Transverse colon (tissue), 4 donors: Measurements from ENCODE around the gene AMBP. TPM values are rescaled to one million over a fixed set of nuclear protein-coding genes. Genes with fewer than 3 reads are reported as not detected.

ENCODE experiments used
- DNase-seq: peaks from one replicate; pipeline ENCODE4 v3.0.0-alpha.2; 2019
- H3K27ac ChIP-seq, 4 donors: fragments of 200-600 bp; sonication (generic); 2 replicates each; pipeline ENCODE4 v1.5.1; 2016 to 2018; ENCODE audit warnings: inconsistent platforms in 4 of 4
- H3K27me3 ChIP-seq: fragments of 200-600 bp; sonication (generic); 2 replicates; pipeline ENCODE4 v1.5.1; 2017; ENCODE audit warnings: inconsistent platforms
- H3K36me3 ChIP-seq, 4 donors: fragments of 200-600 bp; sonication (generic); 2 replicates each; pipeline ENCODE4 v1.5.1; 2017 to 2019; ENCODE audit warnings: inconsistent platforms in 4 of 4
- H3K4me1 ChIP-seq, 4 donors: fragments of 200-600 bp; sonication (generic); 2 replicates each; pipeline ENCODE4 v1.5.1; 2017 to 2020; ENCODE audit warnings: inconsistent platforms in 4 of 4
- H3K4me3 ChIP-seq, 4 donors: fragments of 200-600 bp; sonication (generic); 1 replicate in 1 of 4; 2 replicates in 3 of 4; pipeline versions ENCODE4 v1.5.1 to v1.6.1; 2017 to 2019; ENCODE audit warnings: inconsistent platforms in 4 of 4
- H3K9me3 ChIP-seq, 2 donors: fragments of 200-600 bp; sonication (generic); 2 replicates each; pipeline ENCODE4 v1.5.1; 2017 to 2019; ENCODE audit warnings: inconsistent platforms in 2 of 2
- EP300 ChIP-seq: sonication (generic); formaldehyde crosslinking; IDR thresholded peaks from one replicate; pipeline ENCODE4 v1.6.1; 2017; ENCODE audit warnings: antibody characterized with exemption, low read depth
- POLR2A ChIP-seq: fragments of 450-650 bp; IDR thresholded peaks from one replicate; pipeline ENCODE4 v1.6.1; 2016; ENCODE audit warnings: antibody characterized with exemption, mild to moderate bottlenecking, moderate library complexity
- POLR2AphosphoS5 ChIP-seq, 3 donors: sonication (generic); formaldehyde crosslinking; IDR thresholded peaks; one replicate each; pipeline ENCODE4 v1.6.1; 2016; ENCODE audit warnings: antibody characterized with exemption in 3 of 3
- WGBS, 2 donors: methylation state at CpG; one replicate each; pipeline ENCODE4 v1.1.5; 2018; ENCODE audit warnings: low coverage in 1 of 2; 5-methylcytosine and 5-hydroxymethylcytosine counted together
- in situ Hi-C, 4 donors: fragments of 200-750 bp; cut with MboI; loops; one replicate each; pipeline versions ENCODE4 v1.15.0 to v1.15.1; 2017; ENCODE audit warnings: low sequenced_read_pairs in 3 of 4, low pct_ligation_motif_present in 1 of 4, low pct_unique_long_range_greater_than_20kb in 1 of 4
- intact Hi-C: fragments of 100-400 bp; cut with DNase I; formaldehyde crosslinking; loops from one replicate; pipeline ENCODE4 v1.15.1; 2023; ENCODE audit warnings: low total_unique reads
- total RNA-seq, 4 donors: library from RNA; depleted of rRNA; stranded (reverse); fragments of >200 nt; gene quantifications; one replicate each; pipeline ENCODE4 v1.1.0, GENCODE V29; 2016
- TF ChIP-seq, protein P1 (sequence below), 5 experiments: fragments of 200-600 bp in 3 of 5; fragments of 450-650 bp in 2 of 5; sonication (generic) in 3 of 5; IDR thresholded peaks; 1 replicate in 2 of 5; 2 replicates in 3 of 5; pipeline ENCODE4 v1.5.1; 2016 to 2017; ENCODE audit warnings: antibody characterized with exemption in 5 of 5, inconsistent platforms in 3 of 5, mild to moderate bottlenecking in 2 of 5, moderate library complexity in 1 of 5

AMBP gene
- total RNA-seq, 4 donors from 2014 or later: 0.96 TPM; not detected in 3

DNA sequence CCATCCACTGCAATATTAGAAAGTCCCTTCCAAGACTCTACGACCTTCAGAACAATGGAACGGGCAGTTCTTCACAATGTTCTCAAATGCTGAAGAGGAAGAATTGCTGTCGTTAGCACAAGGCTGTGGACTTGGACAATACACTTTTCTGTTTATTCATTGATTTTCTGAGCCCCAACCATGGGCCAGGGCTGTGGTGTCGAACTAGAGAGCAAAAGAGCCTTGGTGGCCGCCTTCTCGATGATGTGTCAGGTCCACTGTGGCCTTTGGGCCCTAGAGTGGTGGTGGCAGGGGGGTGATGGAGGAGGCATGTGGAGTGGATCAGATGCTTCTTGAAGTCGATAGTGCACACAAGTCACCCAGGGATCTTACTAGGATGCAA, 39.5 kb upstream of the AMBP start:
- WGBS, 2 donors: 60 to 90% methylated on average over 1 to 7 of the region's 7 CpGs
- intact Hi-C loops: no loop called here

GRCh38 chr9:114116126-114116747, 38.1 kb upstream of the AMBP start:
- 75 to 80% methylated on average over 1 to 11 of the region's 12 CpGs for WGBS, 2 donors
- peaks cover 10% of the 10 kb centered on the region for H3K27me3 ChIP-seq
- no peak overlapping the region for H3K4me3 ChIP-seq
- in situ Hi-C loops (no loop called here), intact Hi-C loops (no loop called here)
- TF ChIP-seq POLR2AphosphoS5 (IDR thresholded peaks at IDR 0.05): no peak
- no peak for TF ChIP-seq POLR2A
- TF ChIP-seq, protein P1, sequence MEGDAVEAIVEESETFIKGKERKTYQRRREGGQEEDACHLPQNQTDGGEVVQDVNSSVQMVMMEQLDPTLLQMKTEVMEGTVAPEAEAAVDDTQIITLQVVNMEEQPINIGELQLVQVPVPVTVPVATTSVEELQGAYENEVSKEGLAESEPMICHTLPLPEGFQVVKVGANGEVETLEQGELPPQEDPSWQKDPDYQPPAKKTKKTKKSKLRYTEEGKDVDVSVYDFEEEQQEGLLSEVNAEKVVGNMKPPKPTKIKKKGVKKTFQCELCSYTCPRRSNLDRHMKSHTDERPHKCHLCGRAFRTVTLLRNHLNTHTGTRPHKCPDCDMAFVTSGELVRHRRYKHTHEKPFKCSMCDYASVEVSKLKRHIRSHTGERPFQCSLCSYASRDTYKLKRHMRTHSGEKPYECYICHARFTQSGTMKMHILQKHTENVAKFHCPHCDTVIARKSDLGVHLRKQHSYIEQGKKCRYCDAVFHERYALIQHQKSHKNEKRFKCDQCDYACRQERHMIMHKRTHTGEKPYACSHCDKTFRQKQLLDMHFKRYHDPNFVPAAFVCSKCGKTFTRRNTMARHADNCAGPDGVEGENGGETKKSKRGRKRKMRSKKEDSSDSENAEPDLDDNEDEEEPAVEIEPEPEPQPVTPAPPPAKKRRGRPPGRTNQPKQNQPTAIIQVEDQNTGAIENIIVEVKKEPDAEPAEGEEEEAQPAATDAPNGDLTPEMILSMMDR (IDR thresholded peaks at IDR 0.05): no peak
- no peak for TF ChIP-seq EP300
- peaks cover 0 to 5% (median 0%) of the 10 kb centered on the region in 4 donors for H3K4me1 ChIP-seq
- no peaks in the 10 kb centered on the region for H3K36me3 ChIP-seq
- DNase-seq: no peak
- no peak overlapping the region for H3K27ac ChIP-seq
- H3K9me3 ChIP-seq: no peaks in the 10 kb centered on the region

More for the DNA sequence above, 39.5 kb upstream of the AMBP start:
- H3K36me3 ChIP-seq: no peaks in the 10 kb centered on the region
- no peak for DNase-seq
- TF ChIP-seq, protein P1 (IDR thresholded peaks at IDR 0.05): no peak
- TF ChIP-seq POLR2AphosphoS5 (IDR thresholded peaks at IDR 0.05) (no peak), POLR2A (no peak), EP300 (no peak)
- peaks cover 5% of the 10 kb centered on the region for H3K27me3 ChIP-seq
- in situ Hi-C loops: no loop called here
- no peak overlapping the region for H3K27ac ChIP-seq
- H3K4me3 ChIP-seq: no peak overlapping the region
- H3K4me1 ChIP-seq: peaks cover 0 to 5% (median 0%) of the 10 kb centered on the region in 4 donors
- H3K9me3 ChIP-seq: no peaks in the 10 kb centered on the region

- H3K27me3 ChIP-seq: peaks cover 10% of the 10 kb centered on the region
- TF ChIP-seq EP300: no peak
- TF ChIP-seq, protein P1 (IDR thresholded peaks at IDR 0.05): no peak
- no peak for TF ChIP-seq POLR2A
- TF ChIP-seq POLR2AphosphoS5 (IDR thresholded peaks at IDR 0.05): no peak
- no peak overlapping the region for H3K27ac ChIP-seq
- in situ Hi-C loops (no loop called here), intact Hi-C loops (no loop called here)
- H3K4me3 ChIP-seq: no peak overlapping the region
- H3K36me3 ChIP-seq: no peaks in the 10 kb centered on the region
- 76 to 95% methylated on average over 6 to 9 of the region's 9 CpGs for WGBS, 2 donors
- H3K9me3 ChIP-seq: no peaks in the 10 kb centered on the region
- peaks cover 0 to 5% (median 0%) of the 10 kb centered on the region in 4 donors for H3K4me1 ChIP-seq
- DNase-seq: no peak
Observed at GRCh38 chr9:114115654-114116125, 37.6 kb upstream of the AMBP start.

GRCh38 chr9:114114364-114114763, 36.3 kb upstream of the AMBP start:
- no peak for TF ChIP-seq EP300
- no peak for TF ChIP-seq POLR2A
- TF ChIP-seq, protein P1 (IDR thresholded peaks at IDR 0.05): no peak
- TF ChIP-seq POLR2AphosphoS5 (IDR thresholded peaks at IDR 0.05): no peak
- 41 to 51% methylated on average over 2 of the region's 2 CpGs for WGBS, 2 donors
- H3K27me3 ChIP-seq: peaks cover 10% of the 10 kb centered on the region
- H3K4me1 ChIP-seq: no peaks in the 10 kb centered on the region
- intact Hi-C loops: no loop called here
- no peak overlapping the region for H3K27ac ChIP-seq
- H3K4me3 ChIP-seq: no peak overlapping the region
- no peak for DNase-seq
- H3K9me3 ChIP-seq: no peaks in the 10 kb centered on the region
- in situ Hi-C loops: no loop called here
- no peaks in the 10 kb centered on the region for H3K36me3 ChIP-seq
